HepG2 (cell line): Measurements from ENCODE around the gene MDH2. TPM values are rescaled to one million over a fixed set of nuclear protein-coding genes. Genes with fewer than 3 reads are reported as not detected.
A peak's percentile ranks its signal among the peaks of the same experiment; 100 is the strongest.

Experiments
- HNF4A ChIP-seq: sonication (generic); formaldehyde crosslinking; IDR thresholded peaks from 2 replicates; pipeline ENCODE4 v1.4.0; 2020; ENCODE audit warnings: missing genetic modification reagents
- REST ChIP-seq, 2 experiments: IDR thresholded peaks; 2 replicates each; pipeline ENCODE4 v1.6.1; 2011 to 2012; ENCODE audit warnings: low read length in 2 of 2, borderline replicate concordance in 1 of 2, low read depth in 1 of 2, mild to moderate bottlenecking in 1 of 2, moderate library complexity in 1 of 2
- SATB2 ChIP-seq: sonication (generic); formaldehyde crosslinking; IDR thresholded peaks from 2 replicates; pipeline ENCODE4 v1.5.0; 2020; ENCODE audit warnings: missing genetic modification reagents
- STAT6 ChIP-seq: sonication (generic); formaldehyde crosslinking; IDR thresholded peaks from 2 replicates; pipeline ENCODE4 v1.4.0; 2020; ENCODE audit warnings: missing genetic modification reagents, mild to moderate bottlenecking, borderline replicate concordance
- TARDBP ChIP-seq: sonication (generic); formaldehyde crosslinking; IDR thresholded peaks from 2 replicates; pipeline ENCODE4 v1.8.0; 2022; ENCODE audit warnings: mild to moderate bottlenecking, missing genetic modification reagents
- ZBTB20 ChIP-seq: sonication (generic); formaldehyde crosslinking; IDR thresholded peaks from 2 replicates; pipeline ENCODE4 v1.8.1; 2023; ENCODE audit warnings: missing genetic modification reagents, low read depth, mild to moderate bottlenecking, borderline replicate concordance
- ZNF207 ChIP-seq: fragments of 450-650 bp; IDR thresholded peaks from 2 replicates; pipeline ENCODE4 v1.6.1; 2016; ENCODE audit warnings: antibody characterized with exemption, borderline replicate concordance
- ZNF354B ChIP-seq: sonication (generic); formaldehyde crosslinking; IDR thresholded peaks from 2 replicates; pipeline ENCODE4 v1.8.0; 2022; ENCODE audit warnings: mild to moderate bottlenecking, missing genetic modification reagents
- ZNF609 ChIP-seq: sonication (generic); formaldehyde crosslinking; IDR thresholded peaks from 2 replicates; pipeline ENCODE4 v1.4.0; 2020; ENCODE audit warnings: mild to moderate bottlenecking, missing genetic modification reagents, borderline replicate concordance
- polyA plus RNA-seq, 8 experiments: library from polyadenylated mRNA; depleted of rRNA in 3 of 8; stranded (reverse) in 7 of 8; unstranded in 1 of 8; fragments of >200 nt; fragmentation: Illumina TruSeq in 4 of 8; extraction: Trizol in 4 of 8; gene quantifications; 2 replicates each; pipeline versions ENCODE4 v1.2.1 to v1.2.3, GENCODE V29; 2011 to 2016; ENCODE audit warnings: low read depth in 4 of 8, missing spikeins in 1 of 8, mixed read lengths in 1 of 8; ENCODE audit not compliant: insufficient read depth in 1 of 8
- total RNA-seq, 5 experiments: library from RNA; depleted of rRNA; stranded (reverse); fragments of >200 nt; fragmentation: Illumina TruSeq; extraction: Trizol; gene quantifications; 2 replicates each; pipeline ENCODE4 v1.2.3, GENCODE V29; 2016; ENCODE audit warnings: low read depth in 1 of 5
- TF ChIP-seq, protein P1 (sequence below): IDR thresholded peaks from 2 replicates; pipeline ENCODE4 v1.6.1; 2018; ENCODE audit warnings: missing genetic modification reagents
- TF ChIP-seq, protein P2 (sequence below): sonication (generic); formaldehyde crosslinking; IDR thresholded peaks from 2 replicates; pipeline ENCODE4 v1.9.0; 2021; ENCODE audit warnings: missing genetic modification reagents, borderline replicate concordance
- TF ChIP-seq, protein P3 (sequence below): sonication (generic); formaldehyde crosslinking; IDR thresholded peaks from 2 replicates; pipeline ENCODE4 v1.4.0; 2020; ENCODE audit warnings: missing genetic modification reagents

Gene MDH2
- total and polyA plus RNA-seq, 2 of the 13 experiments (the other 11 are each of a cell fraction or from before 2014, with no cell fraction given), result 81.4 to 90.3 TPM

- TF ChIP-seq REST (IDR thresholded peaks at IDR 0.05; ENCODE audit: borderline replicate concordance in 1 of 2, low read depth in 1 of 2, low read length in 2 of 2), result peak in 1 of 2 experiments; percentile 58; a peak in 1 of 4 replicates
- TF ChIP-seq, protein P1, sequence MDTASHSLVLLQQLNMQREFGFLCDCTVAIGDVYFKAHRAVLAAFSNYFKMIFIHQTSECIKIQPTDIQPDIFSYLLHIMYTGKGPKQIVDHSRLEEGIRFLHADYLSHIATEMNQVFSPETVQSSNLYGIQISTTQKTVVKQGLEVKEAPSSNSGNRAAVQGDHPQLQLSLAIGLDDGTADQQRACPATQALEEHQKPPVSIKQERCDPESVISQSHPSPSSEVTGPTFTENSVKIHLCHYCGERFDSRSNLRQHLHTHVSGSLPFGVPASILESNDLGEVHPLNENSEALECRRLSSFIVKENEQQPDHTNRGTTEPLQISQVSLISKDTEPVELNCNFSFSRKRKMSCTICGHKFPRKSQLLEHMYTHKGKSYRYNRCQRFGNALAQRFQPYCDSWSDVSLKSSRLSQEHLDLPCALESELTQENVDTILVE (CRISPR knock-in tag), result no peak
- no peak; the same call in 1 of the 2 replicates for TF ChIP-seq TARDBP (CRISPR knock-in tag)
- no peak for TF ChIP-seq ZNF354B
- no peak for TF ChIP-seq HNF4A (CRISPR knock-in tag)
- TF ChIP-seq SATB2, result no peak
- TF ChIP-seq, protein P2, sequence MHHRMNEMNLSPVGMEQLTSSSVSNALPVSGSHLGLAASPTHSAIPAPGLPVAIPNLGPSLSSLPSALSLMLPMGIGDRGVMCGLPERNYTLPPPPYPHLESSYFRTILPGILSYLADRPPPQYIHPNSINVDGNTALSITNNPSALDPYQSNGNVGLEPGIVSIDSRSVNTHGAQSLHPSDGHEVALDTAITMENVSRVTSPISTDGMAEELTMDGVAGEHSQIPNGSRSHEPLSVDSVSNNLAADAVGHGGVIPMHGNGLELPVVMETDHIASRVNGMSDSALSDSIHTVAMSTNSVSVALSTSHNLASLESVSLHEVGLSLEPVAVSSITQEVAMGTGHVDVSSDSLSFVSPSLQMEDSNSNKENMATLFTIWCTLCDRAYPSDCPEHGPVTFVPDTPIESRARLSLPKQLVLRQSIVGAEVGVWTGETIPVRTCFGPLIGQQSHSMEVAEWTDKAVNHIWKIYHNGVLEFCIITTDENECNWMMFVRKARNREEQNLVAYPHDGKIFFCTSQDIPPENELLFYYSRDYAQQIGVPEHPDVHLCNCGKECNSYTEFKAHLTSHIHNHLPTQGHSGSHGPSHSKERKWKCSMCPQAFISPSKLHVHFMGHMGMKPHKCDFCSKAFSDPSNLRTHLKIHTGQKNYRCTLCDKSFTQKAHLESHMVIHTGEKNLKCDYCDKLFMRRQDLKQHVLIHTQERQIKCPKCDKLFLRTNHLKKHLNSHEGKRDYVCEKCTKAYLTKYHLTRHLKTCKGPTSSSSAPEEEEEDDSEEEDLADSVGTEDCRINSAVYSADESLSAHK (CRISPR knock-in tag), result no peak
- peak; percentile 13; the same call in 1 of the 2 replicates for TF ChIP-seq ZNF609 (CRISPR knock-in tag)
- TF ChIP-seq, protein P3, sequence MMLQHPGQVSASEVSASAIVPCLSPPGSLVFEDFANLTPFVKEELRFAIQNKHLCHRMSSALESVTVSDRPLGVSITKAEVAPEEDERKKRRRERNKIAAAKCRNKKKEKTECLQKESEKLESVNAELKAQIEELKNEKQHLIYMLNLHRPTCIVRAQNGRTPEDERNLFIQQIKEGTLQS (CRISPR knock-in tag), result peak; percentile 91
- no peak for TF ChIP-seq ZNF207
- peak; percentile 29; the same call in 1 of the 2 replicates for TF ChIP-seq ZBTB20 (CRISPR knock-in tag)
- TF ChIP-seq STAT6 (CRISPR knock-in tag), result 0 out of 2 replicates have a peak, but pooled peaks have one; percentile 48
Observed at GRCh38 chr7:76108540-76109233, 60.8 kb downstream of the MDH2 start (continued).
